HepG2 (cell line): ENCODE measurements around the gene ATP2A2. TPM values are rescaled to one million over a fixed set of nuclear protein-coding genes. Genes with fewer than 3 reads are reported as not detected.

Experiments used
- ATAC-seq: fragments of 200-7000 bp; cut with Tn5 transposase; 3 replicates; pipeline ENCODE4 v1.9.1; 2020; ENCODE audit warnings: mild to moderate bottlenecking, moderate library complexity
- BruUV-seq: library from RNA; stranded (reverse); fragments of 400-500 nt; replicated peaks from 2 replicates; lab custom pipeline; 2021; lab: Mats Ljungman, UMichigan
- CTCF ChIA-PET: fragments of 300-600 bp; formaldehyde crosslinking; extraction: SDS; loops from one replicate; lab custom pipeline; 2021; ENCODE audit warnings: low total read pairs, inconsistent platforms, low intra/inter-chr PET ratio; lab: Yijun Ruan, JAX
- POLR2A ChIA-PET: fragments of 350-600 bp; sonication (Branson Sonifier 250); formaldehyde crosslinking; loops from one replicate; lab custom pipeline; 2020; ENCODE audit warnings: antibody characterized with exemption, inconsistent platforms; lab: Yijun Ruan, JAX
- DNase-seq: peaks from one replicate; pipeline ENCODE4 v3.0.0-alpha.2; 2015; ENCODE audit warnings: low spot score
- FAIRE-seq: peaks from 3 replicates; lab custom pipeline; 2011; peaks lifted over from hg19 to GRCh38; lab: Jason Lieb, UNC
- H2AFZ ChIP-seq: one replicate; pipeline ENCODE4 v1.6.1; 2011; ENCODE audit warnings: low read length, inconsistent platforms
- H3K27ac ChIP-seq: fragments of 300-600 bp; 3 replicates; pipeline ENCODE4 v1.8.0; 2011; ENCODE audit warnings: mixed run types, mild to moderate bottlenecking, mixed read lengths, low read length, inconsistent platforms; ENCODE audit not compliant: insufficient read depth; ENCODE audit errors: extremely low read length
- H3K27me3 ChIP-seq, 2 experiments: fragments of 200-600 bp in 1 of 2; 2 replicates in 1 of 2; 3 replicates in 1 of 2; pipeline versions ENCODE4 v1.6.0 to v1.8.0; 2011; ENCODE audit warnings: low read length in 2 of 2, mild to moderate bottlenecking in 2 of 2, moderate library complexity in 2 of 2, inconsistent platforms in 1 of 2; ENCODE audit not compliant: insufficient read depth in 2 of 2, control insufficient read depth in 1 of 2
- H3K36me3 ChIP-seq, 2 experiments: fragments of 200-600 bp in 1 of 2; replicated peaks in 1 of 2; 2 replicates in 1 of 2; 3 replicates in 1 of 2; pipeline versions ENCODE4 v1.5.1 to v1.8.0; 2011; ENCODE audit warnings: low read length in 2 of 2, inconsistent platforms in 1 of 2; ENCODE audit not compliant: insufficient read depth in 2 of 2, control insufficient read depth in 1 of 2
- H3K4me1 ChIP-seq: 2 replicates; pipeline ENCODE4 v1.5.1; 2012; ENCODE audit warnings: low read length, inconsistent platforms; ENCODE audit not compliant: insufficient read depth
- H3K4me2 ChIP-seq: 2 replicates; pipeline ENCODE4 v1.6.0; 2011; ENCODE audit warnings: low read depth, low read length, inconsistent platforms
- H3K4me3 ChIP-seq, 3 experiments: fragments of 200-600 bp in 1 of 3; sonication (generic), shearing (Covaris generic) in 1 of 3; replicated peaks in 1 of 3; 2 replicates each; pipeline ENCODE4 v1.5.1; 2011 to 2016; ENCODE audit warnings: low read length in 3 of 3, inconsistent platforms in 2 of 3, low read depth in 2 of 3, mild to moderate bottlenecking in 2 of 3, control low read depth in 1 of 3, mixed read lengths in 1 of 3; ENCODE audit not compliant: insufficient read depth in 1 of 3
- H3K79me2 ChIP-seq: one replicate; pipeline ENCODE4 v1.6.1; 2011; ENCODE audit warnings: low read length, inconsistent platforms; ENCODE audit not compliant: insufficient read depth
- H3K9ac ChIP-seq: 2 replicates; pipeline ENCODE4 v1.6.0; 2011; ENCODE audit warnings: mild to moderate bottlenecking, low read depth, low read length, inconsistent platforms; ENCODE audit not compliant: insufficient read depth
- H3K9me3 ChIP-seq: 2 replicates; pipeline ENCODE4 v1.5.1; 2012; ENCODE audit warnings: mild to moderate bottlenecking, low read length
- H4K20me1 ChIP-seq: 2 replicates; pipeline ENCODE4 v1.6.0; 2011; ENCODE audit warnings: inconsistent platforms, mild to moderate bottlenecking, low read length, moderate library complexity; ENCODE audit not compliant: insufficient read depth
- ATAD3A ChIP-seq: sonication (generic); formaldehyde crosslinking; IDR thresholded peaks from 2 replicates; pipeline ENCODE4 v1.4.0; 2020; ENCODE audit warnings: missing genetic modification reagents
- CEBPB ChIP-seq: IDR thresholded peaks from 2 replicates; pipeline ENCODE4 v1.6.1; 2011; ENCODE audit warnings: low read depth, low read length, improper control_type of control experiment, borderline replicate concordance
- FIP1L1 ChIP-seq: fragments of 200-400 bp; formaldehyde crosslinking; IDR thresholded peaks from 2 replicates; pipeline ENCODE4 v1.6.1; 2018; ENCODE audit warnings: low read depth, mild to moderate bottlenecking, low read length, moderate library complexity, borderline replicate concordance; ENCODE audit not compliant: insufficient read depth
- HOXA9 ChIP-seq: sonication (generic); formaldehyde crosslinking; IDR thresholded peaks from 2 replicates; pipeline ENCODE4 v1.8.1; 2022; ENCODE audit warnings: missing genetic modification reagents, mild to moderate bottlenecking, moderate library complexity, borderline replicate concordance
- ONECUT2 ChIP-seq: sonication (generic); formaldehyde crosslinking; IDR thresholded peaks from 2 replicates; pipeline ENCODE4 v1.4.0; 2020; ENCODE audit warnings: missing genetic modification reagents
- RBFOX2 ChIP-seq: fragments of 200-400 bp; formaldehyde crosslinking; IDR thresholded peaks from 2 replicates; pipeline ENCODE4 v1.6.1; 2017; ENCODE audit warnings: low read depth, mild to moderate bottlenecking, low read length
- SAP130 ChIP-seq: IDR thresholded peaks from 2 replicates; pipeline ENCODE4 v1.6.1; 2016; ENCODE audit warnings: low read depth
- TCF12 ChIP-seq, 2 experiments: fragments of 450-650 bp in 1 of 2; sonication (generic) in 1 of 2; formaldehyde crosslinking in 1 of 2; IDR thresholded peaks; 2 replicates each; pipeline versions ENCODE4 v1.6.1 to v1.8.0; 2017 to 2022; ENCODE audit warnings: antibody characterized with exemption in 1 of 2, mild to moderate bottlenecking in 1 of 2, missing genetic modification reagents in 1 of 2, moderate library complexity in 1 of 2
- ZNF205 ChIP-seq: IDR thresholded peaks from 2 replicates; pipeline ENCODE4 v1.6.1; 2018; ENCODE audit warnings: missing biosample characterization, missing genetic modification reagents
- ZNF331 ChIP-seq: sonication (generic); formaldehyde crosslinking; IDR thresholded peaks from 2 replicates; pipeline ENCODE4 v1.4.0; 2020; ENCODE audit warnings: missing genetic modification reagents
- ZNF83 ChIP-seq: sonication (generic); formaldehyde crosslinking; IDR thresholded peaks from 2 replicates; pipeline ENCODE4 v1.4.0; 2020; ENCODE audit warnings: missing genetic modification reagents, mild to moderate bottlenecking, borderline replicate concordance
- WGBS: methylation state at CpG from one replicate; pipeline ENCODE4 v1.1.6; 2017; ENCODE audit warnings: low lambda C conversion rate; 5-methylcytosine and 5-hydroxymethylcytosine counted together
- in situ Hi-C: cut with HindIII; loops from 2 replicates; pipeline ENCODE4 v1.10.0; 2017; ENCODE audit warnings: low pct_unique_long_range_greater_than_20kb; ENCODE audit not compliant: extremely low pct_ligation_motif_present
- intact Hi-C: fragments of 100-400 bp; cut with micrococcal nuclease; formaldehyde crosslinking; loops from one replicate; pipeline ENCODE4 v1.10.0; 2022; ENCODE audit not compliant: unreplicated experiment
- polyA plus RNA-seq, 8 experiments: library from polyadenylated mRNA; depleted of rRNA in 3 of 8; stranded (reverse) in 7 of 8; unstranded in 1 of 8; fragments of >200 nt; fragmentation: Illumina TruSeq in 4 of 8; extraction: Trizol in 4 of 8; gene quantifications; 2 replicates each; pipeline versions ENCODE4 v1.2.1 to v1.2.3, GENCODE V29; 2011 to 2016; ENCODE audit warnings: low read depth in 4 of 8, missing spikeins in 1 of 8, mixed read lengths in 1 of 8; ENCODE audit not compliant: insufficient read depth in 1 of 8
- total RNA-seq, 5 experiments: library from RNA; depleted of rRNA; stranded (reverse); fragments of >200 nt; fragmentation: Illumina TruSeq; extraction: Trizol; gene quantifications; 2 replicates each; pipeline ENCODE4 v1.2.3, GENCODE V29; 2016; ENCODE audit warnings: low read depth in 1 of 5
- TF ChIP-seq, protein P1 (sequence below): sonication (generic); formaldehyde crosslinking; IDR thresholded peaks from 2 replicates; pipeline ENCODE4 v1.4.0; 2020; ENCODE audit warnings: missing genetic modification reagents
- TF ChIP-seq, protein P2 (sequence below): sonication (generic); formaldehyde crosslinking; IDR thresholded peaks from 2 replicates; pipeline ENCODE4 v1.4.0; 2020; ENCODE audit warnings: missing genetic modification reagents
- TF ChIP-seq, protein P3 (sequence below), 2 experiments: sonication (generic) in 1 of 2; formaldehyde crosslinking in 1 of 2; IDR thresholded peaks; 2 replicates each; pipeline versions ENCODE4 v1.6.1 to v1.9.0; 2014 to 2022; ENCODE audit warnings: antibody characterized with exemption in 1 of 2, borderline replicate concordance in 1 of 2, inconsistent platforms in 1 of 2, low read depth in 1 of 2, missing genetic modification reagents in 1 of 2

Gene ATP2A2
- total and polyA plus RNA-seq, 2 of the 13 experiments (the other 11 are each of a cell fraction or from before 2014, with no cell fraction given) = 35.4 to 85.5 TPM

DNA sequence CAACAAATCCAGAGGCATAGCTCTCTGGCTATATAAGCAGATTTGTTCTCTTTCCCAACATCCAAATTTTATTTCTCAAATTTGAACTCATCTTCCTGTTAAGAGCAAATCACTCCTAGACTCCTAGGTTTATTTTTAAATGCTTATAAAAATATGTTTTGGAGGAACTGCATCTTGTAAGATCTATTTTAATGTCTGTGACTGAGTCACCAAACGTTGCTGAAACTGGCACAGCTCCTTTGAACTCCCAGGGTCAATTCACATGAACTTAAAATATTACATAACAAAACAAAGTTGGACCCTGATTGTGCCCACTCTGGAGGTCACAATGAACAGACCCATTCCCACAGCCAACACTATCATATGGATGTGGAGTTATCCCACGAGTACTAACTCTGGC lies 98.6 kb downstream of the ATP2A2 start:
- TF ChIP-seq ONECUT2 (CRISPR knock-in tag) = no peak
- no peak for TF ChIP-seq ZNF331 (CRISPR knock-in tag)
- TF ChIP-seq, protein P1, sequence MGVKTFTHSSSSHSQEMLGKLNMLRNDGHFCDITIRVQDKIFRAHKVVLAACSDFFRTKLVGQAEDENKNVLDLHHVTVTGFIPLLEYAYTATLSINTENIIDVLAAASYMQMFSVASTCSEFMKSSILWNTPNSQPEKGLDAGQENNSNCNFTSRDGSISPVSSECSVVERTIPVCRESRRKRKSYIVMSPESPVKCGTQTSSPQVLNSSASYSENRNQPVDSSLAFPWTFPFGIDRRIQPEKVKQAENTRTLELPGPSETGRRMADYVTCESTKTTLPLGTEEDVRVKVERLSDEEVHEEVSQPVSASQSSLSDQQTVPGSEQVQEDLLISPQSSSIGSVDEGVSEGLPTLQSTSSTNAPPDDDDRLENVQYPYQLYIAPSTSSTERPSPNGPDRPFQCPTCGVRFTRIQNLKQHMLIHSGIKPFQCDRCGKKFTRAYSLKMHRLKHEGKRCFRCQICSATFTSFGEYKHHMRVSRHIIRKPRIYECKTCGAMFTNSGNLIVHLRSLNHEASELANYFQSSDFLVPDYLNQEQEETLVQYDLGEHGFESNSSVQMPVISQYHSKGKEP = no peak
- TF ChIP-seq, protein P2, sequence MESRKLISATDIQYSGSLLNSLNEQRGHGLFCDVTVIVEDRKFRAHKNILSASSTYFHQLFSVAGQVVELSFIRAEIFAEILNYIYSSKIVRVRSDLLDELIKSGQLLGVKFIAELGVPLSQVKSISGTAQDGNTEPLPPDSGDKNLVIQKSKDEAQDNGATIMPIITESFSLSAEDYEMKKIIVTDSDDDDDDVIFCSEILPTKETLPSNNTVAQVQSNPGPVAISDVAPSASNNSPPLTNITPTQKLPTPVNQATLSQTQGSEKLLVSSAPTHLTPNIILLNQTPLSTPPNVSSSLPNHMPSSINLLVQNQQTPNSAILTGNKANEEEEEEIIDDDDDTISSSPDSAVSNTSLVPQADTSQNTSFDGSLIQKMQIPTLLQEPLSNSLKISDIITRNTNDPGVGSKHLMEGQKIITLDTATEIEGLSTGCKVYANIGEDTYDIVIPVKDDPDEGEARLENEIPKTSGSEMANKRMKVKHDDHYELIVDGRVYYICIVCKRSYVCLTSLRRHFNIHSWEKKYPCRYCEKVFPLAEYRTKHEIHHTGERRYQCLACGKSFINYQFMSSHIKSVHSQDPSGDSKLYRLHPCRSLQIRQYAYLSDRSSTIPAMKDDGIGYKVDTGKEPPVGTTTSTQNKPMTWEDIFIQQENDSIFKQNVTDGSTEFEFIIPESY = no peak
- no peak for TF ChIP-seq SAP130
- no peak for TF ChIP-seq ATAD3A (CRISPR knock-in tag)
- TF ChIP-seq RBFOX2 = no peak
- TF ChIP-seq CEBPB = no peak
- no peak for TF ChIP-seq ZNF83
- TF ChIP-seq, protein P3, sequence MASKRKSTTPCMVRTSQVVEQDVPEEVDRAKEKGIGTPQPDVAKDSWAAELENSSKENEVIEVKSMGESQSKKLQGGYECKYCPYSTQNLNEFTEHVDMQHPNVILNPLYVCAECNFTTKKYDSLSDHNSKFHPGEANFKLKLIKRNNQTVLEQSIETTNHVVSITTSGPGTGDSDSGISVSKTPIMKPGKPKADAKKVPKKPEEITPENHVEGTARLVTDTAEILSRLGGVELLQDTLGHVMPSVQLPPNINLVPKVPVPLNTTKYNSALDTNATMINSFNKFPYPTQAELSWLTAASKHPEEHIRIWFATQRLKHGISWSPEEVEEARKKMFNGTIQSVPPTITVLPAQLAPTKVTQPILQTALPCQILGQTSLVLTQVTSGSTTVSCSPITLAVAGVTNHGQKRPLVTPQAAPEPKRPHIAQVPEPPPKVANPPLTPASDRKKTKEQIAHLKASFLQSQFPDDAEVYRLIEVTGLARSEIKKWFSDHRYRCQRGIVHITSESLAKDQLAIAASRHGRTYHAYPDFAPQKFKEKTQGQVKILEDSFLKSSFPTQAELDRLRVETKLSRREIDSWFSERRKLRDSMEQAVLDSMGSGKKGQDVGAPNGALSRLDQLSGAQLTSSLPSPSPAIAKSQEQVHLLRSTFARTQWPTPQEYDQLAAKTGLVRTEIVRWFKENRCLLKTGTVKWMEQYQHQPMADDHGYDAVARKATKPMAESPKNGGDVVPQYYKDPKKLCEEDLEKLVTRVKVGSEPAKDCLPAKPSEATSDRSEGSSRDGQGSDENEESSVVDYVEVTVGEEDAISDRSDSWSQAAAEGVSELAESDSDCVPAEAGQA (IDR thresholded peaks at IDR 0.05; ENCODE audit: low read depth) = no peak
- TF ChIP-seq, protein P3 (CRISPR knock-in tag; IDR thresholded peaks at IDR 0.05; ENCODE audit: borderline replicate concordance) = no peak
- no peak for TF ChIP-seq FIP1L1
- TF ChIP-seq HOXA9 (CRISPR knock-in tag) = no peak
- no peak for TF ChIP-seq ZNF205 (CRISPR knock-in tag)
- TF ChIP-seq TCF12 (IDR thresholded peaks at IDR 0.05) = no peak
- no peak for TF ChIP-seq TCF12 (CRISPR knock-in tag; IDR thresholded peaks at IDR 0.05)
- Histone ChIP-seq H2AFZ (no peak overlapping the region), H3K4me1 (no peaks in the 10 kb centered on the region), H3K9ac (no peak overlapping the region), H3K36me3 (peaks cover 31 to 67% of the 10 kb centered on the region in 2 experiments), H3K9me3 (no peaks in the 10 kb centered on the region), H3K27ac (no peak overlapping the region), H3K4me3 (no peak overlapping the region), H3K79me2 (no peaks in the 10 kb centered on the region), H3K4me2 (no peak overlapping the region), H3K27me3 (no peaks in the 10 kb centered on the region), H4K20me1 (no peaks in the 10 kb centered on the region)
- FAIRE-seq (no peak), DNase-seq (no peak), ATAC-seq (no peak)
- in situ Hi-C loops (no loop called here), intact Hi-C loops (no loop called here)
- ChIA-PET CTCF (no interaction called here), POLR2A (interaction anchor here (0.6 kb wide), 1 partner anchor 53 kb away, joined by 3 read pairs; no protein-coding TSS in a partner anchor)
- WGBS = 82% methylated on average over 2 of the region's 2 CpGs
- BruUV-seq = no TSS peak
